ENCODE data around the gene C3orf52.

Gene C3orf52

GRCh38 chr3:112119962-112120836 is 34.0 kb downstream of the C3orf52 start:
- DNase-seq (ENCODE audit: low read depth), result no peak

- no peak for DNase-seq (ENCODE audit: low read depth)
Observed at GRCh38 chr3:112121577-112122547, 35.7 kb downstream of the C3orf52 start.

GRCh38 chr3:112122870-112123269 is 36.7 kb downstream of the C3orf52 start:
- DNase-seq (ENCODE audit: low read depth), result no peak

DNA sequence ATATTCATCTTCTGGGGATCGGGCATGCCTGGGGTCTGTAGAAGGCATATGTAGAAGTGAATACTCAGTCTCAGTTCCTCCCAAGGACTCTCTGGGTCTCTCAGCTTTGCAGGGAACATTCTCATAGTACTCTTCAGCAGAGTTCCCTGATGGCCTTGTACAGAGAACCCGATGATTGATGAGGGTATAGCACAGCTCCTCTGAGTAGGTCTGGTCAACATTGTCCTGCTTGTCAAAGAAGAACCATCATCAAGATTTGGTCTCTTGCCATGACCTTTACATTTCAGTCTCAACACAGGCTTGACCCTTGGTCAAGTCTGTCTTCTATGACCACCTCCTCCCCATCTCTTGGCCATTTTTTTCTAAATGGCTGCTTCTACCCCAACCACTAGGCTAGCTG is 37.4 kb downstream of the C3orf52 start:
- DNase-seq (ENCODE audit: low read depth), result no peak

- no peak for DNase-seq (ENCODE audit: low read depth)
Observed at GRCh38 chr3:112124907-112125607, 38.9 kb downstream of the C3orf52 start.

- no peak for DNase-seq (ENCODE audit: low read depth)
Observed at GRCh38 chr3:112126511-112126911, 40.3 kb downstream of the C3orf52 start.

GRCh38 chr3:112127522-112128494 is 41.6 kb downstream of the C3orf52 start:
- DNase-seq (ENCODE audit: low read depth), result no peak

GRCh38 chr3:112128843-112129727 is 42.9 kb downstream of the C3orf52 start:
- no peak for DNase-seq (ENCODE audit: low read depth)

- no peak for DNase-seq (ENCODE audit: low read depth)
Observed at GRCh38 chr3:112129925-112130637, 43.9 kb downstream of the C3orf52 start.

GRCh38 chr3:112130638-112130993 is 44.4 kb downstream of the C3orf52 start:
- no peak for DNase-seq (ENCODE audit: low read depth)

- no peak for DNase-seq (ENCODE audit: low read depth)
Observed at GRCh38 chr3:112131111-112131510, 44.9 kb downstream of the C3orf52 start.

DNA sequence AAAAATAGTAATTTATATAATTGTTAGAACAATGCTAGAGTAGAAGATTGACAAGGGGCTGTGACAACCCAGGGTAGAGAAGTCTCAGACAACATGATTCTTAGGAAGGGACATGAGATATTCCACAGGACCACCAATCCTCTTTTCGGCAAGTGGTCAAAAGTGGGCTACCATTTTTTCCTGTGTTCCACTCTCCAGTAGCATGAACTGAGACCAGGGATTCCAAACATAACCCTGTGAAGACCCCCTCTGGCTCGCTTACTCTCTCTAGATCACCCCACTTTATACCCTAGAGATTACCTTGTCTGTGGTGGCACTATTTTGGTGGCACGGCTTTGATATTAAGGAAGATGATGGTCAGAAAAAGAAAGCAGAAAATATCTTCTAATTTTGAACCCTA is 45.9 kb downstream of the C3orf52 start:
- DNase-seq (ENCODE audit: low read depth), result no peak

GRCh38 chr3:112132554-112132953 is 46.4 kb downstream of the C3orf52 start:
- no peak for DNase-seq (ENCODE audit: low read depth)

DNA sequence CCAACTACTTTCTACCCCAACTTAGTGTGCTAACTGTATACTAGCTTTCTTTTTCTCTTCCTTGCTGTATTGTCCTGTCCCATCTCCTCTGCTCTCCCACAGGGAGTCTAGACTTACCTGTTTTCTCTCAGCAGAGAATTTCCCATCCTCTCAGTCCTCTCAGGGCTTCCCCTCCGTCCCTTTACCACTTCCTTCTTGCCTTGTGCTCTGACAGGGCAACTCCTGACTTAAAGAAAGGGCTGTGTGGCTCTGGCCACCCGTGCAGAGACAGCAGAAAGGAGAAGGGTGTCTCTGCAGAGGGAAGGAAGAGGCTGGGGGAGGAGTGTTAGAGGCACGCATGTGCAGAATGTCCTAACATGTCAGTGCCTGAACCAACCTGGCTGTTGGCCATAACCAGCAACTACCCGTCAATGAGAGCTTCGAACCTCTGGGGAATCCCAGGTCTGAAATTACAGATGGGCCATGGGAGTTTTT is 46.8 kb downstream of the C3orf52 start, which contains the start of gene GCSAM:
GCSAM (minus strand) TSS at position 274 of the 474 bp plus-strand sequence; CDS start at position 146, 128 bp downstream.
- no peak for DNase-seq (ENCODE audit: low read depth)

DNA sequence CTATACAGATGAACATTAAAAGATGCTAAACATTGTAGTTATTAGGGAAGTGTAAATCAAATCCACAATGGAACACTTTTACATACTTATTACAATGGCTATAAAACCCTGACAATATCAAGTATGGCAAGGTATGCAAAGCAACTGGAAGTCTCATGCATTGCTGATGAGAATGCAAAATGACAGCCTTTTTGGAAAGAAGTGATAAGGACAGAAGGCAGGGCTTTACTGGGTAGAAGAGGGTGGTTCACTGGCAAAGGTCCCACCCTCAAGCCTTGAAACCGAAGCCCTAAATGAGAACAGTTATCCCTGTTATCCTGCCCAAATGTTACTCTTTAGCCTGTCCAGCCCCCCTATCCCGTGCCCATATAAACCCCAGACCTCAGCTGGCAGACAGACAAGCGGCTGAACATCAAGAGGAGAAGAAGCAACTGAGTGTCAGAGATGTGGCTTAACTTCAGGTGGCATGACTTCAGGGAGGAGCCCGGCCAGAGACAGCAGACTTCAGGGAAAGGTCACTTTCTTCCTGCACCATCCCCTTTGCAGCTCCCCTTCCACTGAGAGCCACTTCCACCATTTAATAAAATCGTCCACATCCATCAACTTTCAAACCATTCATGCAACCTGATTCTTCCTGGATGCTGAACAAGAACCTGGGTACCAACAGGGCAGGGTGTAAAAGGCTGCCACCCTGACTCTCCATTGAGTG is 47.6 kb downstream of the C3orf52 start:
- DNase-seq (ENCODE audit: low read depth), result no peak

DNA sequence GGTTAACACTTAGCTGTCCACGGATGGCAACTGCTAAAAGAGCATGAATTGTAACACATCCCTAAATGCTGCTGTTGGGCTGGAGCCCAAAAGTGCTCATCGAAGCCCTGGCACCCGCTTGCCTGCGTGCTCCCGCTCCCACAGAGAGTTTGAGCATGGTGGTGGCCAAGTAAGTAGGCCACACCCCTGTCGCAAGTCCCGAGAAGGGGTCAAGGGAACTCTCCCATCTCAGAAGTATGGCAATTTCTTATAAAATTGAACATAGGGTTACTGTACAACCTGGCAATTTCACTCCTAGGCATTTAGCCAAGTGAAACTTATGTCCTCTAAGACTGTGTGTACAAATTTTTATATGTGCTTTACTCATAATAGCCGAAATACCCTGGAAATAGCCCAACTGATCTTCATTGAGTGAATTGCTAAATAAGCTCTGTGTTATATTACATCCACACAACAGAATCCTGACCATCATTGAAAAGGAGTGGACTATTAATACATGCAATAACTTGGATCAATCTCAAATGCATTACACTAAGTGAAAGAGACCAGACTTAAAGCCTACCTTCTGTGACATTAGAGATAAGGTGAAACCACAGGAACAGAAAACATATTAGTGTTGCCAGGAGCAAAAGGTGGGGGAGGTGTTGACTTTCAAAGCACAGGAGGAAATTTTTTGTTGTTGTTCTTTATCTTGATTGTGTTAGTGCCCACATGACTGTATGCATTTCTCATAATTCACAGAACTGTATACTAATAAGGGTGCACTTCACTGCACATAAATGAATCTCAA is 48.3 kb downstream of the C3orf52 start:
- DNase-seq (ENCODE audit: low read depth), result no peak

DNA sequence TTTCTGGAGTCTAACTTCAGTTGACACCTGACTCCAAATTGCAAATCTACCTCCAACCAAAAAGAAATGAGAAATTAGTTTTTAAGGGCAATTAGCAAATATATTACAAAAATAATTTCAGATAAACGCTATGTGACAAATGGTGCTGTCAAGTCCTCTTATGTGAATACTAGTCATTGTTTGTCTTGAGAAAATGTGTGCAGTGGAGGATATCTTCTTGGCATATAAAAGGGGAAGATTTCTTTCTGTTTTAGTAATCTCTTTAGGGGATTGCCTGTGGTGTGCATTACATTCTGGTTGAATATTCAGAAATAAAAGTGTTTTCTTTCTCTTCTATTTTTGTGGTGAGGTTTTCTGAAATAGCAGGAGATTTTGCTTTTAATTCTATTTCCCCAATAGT is 49.9 kb downstream of the C3orf52 start:
- DNase-seq (ENCODE audit: low read depth), result no peak
